Right atrium auricular region (tissue), 2 donors: Measurements from ENCODE around the gene CORO2A. TPM values are rescaled to one million over a fixed set of nuclear protein-coding genes. Genes with fewer than 3 reads are reported as not detected.
"Not testable (repeated sequence)": the region's sequence is repeated elsewhere in the genome, so short reads cannot be mapped to it uniquely, and the experiment has no call there.

Experiments used
- DNase-seq: peaks from one replicate; pipeline ENCODE4 v3.0.0-alpha.2; 2019; ENCODE audit warnings: low spot score
- H3K27ac ChIP-seq, 2 donors: fragments of 200-600 bp; sonication (generic); 1 replicate in 1 of 2; 2 replicates in 1 of 2; pipeline ENCODE4 v1.5.1; 2016 to 2019
- H3K27me3 ChIP-seq, 2 donors: fragments of 200-600 bp; sonication (generic); one replicate each; pipeline versions ENCODE4 v1.5.1 to v1.6.0; 2017 to 2019
- H3K36me3 ChIP-seq: fragments of 200-600 bp; sonication (generic); one replicate; pipeline ENCODE4 v1.5.1; 2016
- H3K4me1 ChIP-seq, 2 donors: fragments of 200-600 bp; sonication (generic); one replicate each; pipeline versions ENCODE4 v1.5.1 to v1.6.0; 2017 to 2019
- H3K4me3 ChIP-seq, 2 donors: fragments of 200-600 bp; sonication (generic); 1 replicate in 1 of 2; 2 replicates in 1 of 2; pipeline ENCODE4 v1.5.1; 2017 to 2019; ENCODE audit warnings: mild to moderate bottlenecking in 1 of 2, moderate library complexity in 1 of 2
- H3K9me3 ChIP-seq, 2 donors: fragments of 200-600 bp; sonication (generic); one replicate each; pipeline ENCODE4 v1.5.1; 2019
- CTCF ChIP-seq, 2 donors: fragments of 200-600 bp; sonication (generic); IDR thresholded peaks; one replicate each; pipeline ENCODE4 v1.5.1; 2019; ENCODE audit warnings: antibody characterized with exemption in 2 of 2
- total RNA-seq, 2 donors: library from RNA; depleted of rRNA; stranded (reverse); fragments of >200 nt; gene quantifications; one replicate each; pipeline ENCODE4 v1.1.0, GENCODE V29; 2016

The CORO2A gene
- total RNA-seq, 2 donors from 2014 or later, result 0.39 to 0.44 TPM

GRCh38 chr9:98091735-98092612, 100.5 kb downstream of the CORO2A start:
- no peaks in the 10 kb centered on the region for H3K9me3 ChIP-seq
- no peak overlapping the region for H3K27ac ChIP-seq
- H3K36me3 ChIP-seq, result no peaks in the 10 kb centered on the region
- H3K4me3 ChIP-seq, result no peak overlapping the region
- no peak for DNase-seq
- peaks cover 0 to 10% of the 10 kb centered on the region in 2 donors for H3K4me1 ChIP-seq
- no peaks in the 10 kb centered on the region for H3K27me3 ChIP-seq
- TF ChIP-seq CTCF (IDR thresholded peaks at IDR 0.05), result no peak

GRCh38 chr9:98090674-98091073, 101.8 kb downstream of the CORO2A start:
- H3K36me3 ChIP-seq, H3K27ac ChIP-seq, H3K4me3 ChIP-seq, H3K9me3 ChIP-seq, DNase-seq, H3K27me3 ChIP-seq: not testable (repeated sequence)
- peaks cover 0 to 10% of the 10 kb centered on the region in 2 donors for H3K4me1 ChIP-seq

- Histone ChIP-seq H3K4me3 (peak overlapping the region; percentile 6 to 42), H3K27ac (no peak overlapping the region), H3K36me3 (no peaks in the 10 kb centered on the region), H3K27me3 (no peaks in the 10 kb centered on the region), H3K9me3 (no peaks in the 10 kb centered on the region), H3K4me1 (peaks cover 0 to 10% of the 10 kb centered on the region in 2 donors)
- no peak for DNase-seq
- TF ChIP-seq CTCF (IDR thresholded peaks at IDR 0.05), result no peak
Measured at GRCh38 chr9:98087420-98088354, 104.8 kb downstream of the CORO2A start.

GRCh38 chr9:98086461-98086860, 106.0 kb downstream of the CORO2A start:
- DNase-seq, result no peak
- peaks cover 0 to 10% of the 10 kb centered on the region in 2 donors for H3K4me1 ChIP-seq
- no peaks in the 10 kb centered on the region for H3K27me3 ChIP-seq
- no peak for TF ChIP-seq CTCF (IDR thresholded peaks at IDR 0.05)
- H3K4me3 ChIP-seq, result no peak overlapping the region
- H3K27ac ChIP-seq, result no peak overlapping the region
- H3K36me3 ChIP-seq, result peaks cover 7% of the 10 kb centered on the region
- no peaks in the 10 kb centered on the region for H3K9me3 ChIP-seq

- peaks cover 0 to 10% of the 10 kb centered on the region in 2 donors for H3K4me1 ChIP-seq
- TF ChIP-seq CTCF (IDR thresholded peaks at IDR 0.05), result no peak
- DNase-seq, result no peak
- no peak overlapping the region for H3K4me3 ChIP-seq
- H3K36me3 ChIP-seq, result peaks cover 13% of the 10 kb centered on the region
- H3K9me3 ChIP-seq, result no peaks in the 10 kb centered on the region
- no peak overlapping the region for H3K27ac ChIP-seq
- no peaks in the 10 kb centered on the region for H3K27me3 ChIP-seq
Measured at GRCh38 chr9:98085944-98086343, 106.5 kb downstream of the CORO2A start.

- no peak for TF ChIP-seq CTCF (IDR thresholded peaks at IDR 0.05)
- Histone ChIP-seq H3K4me1 (peaks cover 0 to 10% of the 10 kb centered on the region in 2 donors), H3K9me3 (no peaks in the 10 kb centered on the region), H3K4me3 (no peak overlapping the region), H3K36me3 (peaks cover 19% of the 10 kb centered on the region), H3K27me3 (no peaks in the 10 kb centered on the region), H3K27ac (no peak overlapping the region)
- DNase-seq, result no peak
Measured at GRCh38 chr9:98085058-98085457, 107.4 kb downstream of the CORO2A start.
